GM18907 (cell line): ENCODE data around the gene NAB1.
"Not testable (repeated sequence)": the region's sequence is repeated elsewhere in the genome, so short reads cannot be mapped to it uniquely, and the experiment has no call there.

ENCODE experiments used
- ATAC-seq: cut with Tn5 transposase; IDR thresholded peaks from one replicate; pipeline ENCODE4 v1.9.1; 2021; ENCODE audit warnings: mild to moderate bottlenecking, moderate library complexity; ENCODE audit not compliant: unreplicated experiment

Gene NAB1, protein sequence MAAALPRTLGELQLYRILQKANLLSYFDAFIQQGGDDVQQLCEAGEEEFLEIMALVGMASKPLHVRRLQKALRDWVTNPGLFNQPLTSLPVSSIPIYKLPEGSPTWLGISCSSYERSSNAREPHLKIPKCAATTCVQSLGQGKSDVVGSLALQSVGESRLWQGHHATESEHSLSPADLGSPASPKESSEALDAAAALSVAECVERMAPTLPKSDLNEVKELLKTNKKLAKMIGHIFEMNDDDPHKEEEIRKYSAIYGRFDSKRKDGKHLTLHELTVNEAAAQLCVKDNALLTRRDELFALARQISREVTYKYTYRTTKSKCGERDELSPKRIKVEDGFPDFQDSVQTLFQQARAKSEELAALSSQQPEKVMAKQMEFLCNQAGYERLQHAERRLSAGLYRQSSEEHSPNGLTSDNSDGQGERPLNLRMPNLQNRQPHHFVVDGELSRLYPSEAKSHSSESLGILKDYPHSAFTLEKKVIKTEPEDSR

DNA sequence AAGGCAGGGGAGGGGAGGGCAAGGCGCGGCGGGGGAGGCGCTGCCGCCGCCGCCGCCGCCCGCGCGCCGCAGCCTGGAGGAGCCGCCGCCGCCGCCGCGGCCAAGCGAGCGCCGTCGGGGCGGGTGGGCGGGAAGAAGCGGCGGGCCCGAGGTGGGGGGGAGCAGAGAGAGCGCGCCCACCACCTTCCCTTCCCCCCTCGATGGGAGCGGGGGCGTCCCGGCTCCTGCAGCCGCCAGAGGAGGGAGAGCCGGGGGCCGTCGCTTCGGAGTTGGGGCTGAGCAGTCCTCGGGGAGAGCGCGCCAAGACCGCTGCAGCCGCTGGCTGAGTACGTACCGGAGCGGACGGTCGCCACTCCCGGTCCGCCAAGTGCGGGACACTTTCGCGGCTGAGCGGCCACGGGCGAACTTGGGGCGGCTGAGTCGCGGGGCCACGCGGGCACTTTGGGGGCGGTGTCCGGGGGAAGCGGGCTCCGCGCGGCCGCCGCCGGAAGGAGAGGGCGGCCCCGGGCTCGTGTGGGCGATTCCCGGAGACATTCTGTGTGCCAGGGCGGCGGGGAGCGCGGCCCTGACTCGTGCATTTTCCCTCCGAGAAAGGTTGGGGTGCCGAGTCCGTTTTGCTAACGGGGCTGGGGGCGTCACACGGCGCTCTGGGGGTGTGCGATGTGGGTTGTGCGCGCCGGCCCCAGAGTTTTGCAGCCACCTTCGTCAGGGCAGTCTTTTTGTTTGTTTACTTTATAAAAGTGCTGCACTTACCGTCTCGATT, at the start of gene NAB1:
Gene NAB1, plus strand, starts transcription at position 49 of the 763 bp plus-strand sequence. CDS start 10,094 bp downstream, outside the sequence.
- peak; percentile 57 for ATAC-seq

DNA sequence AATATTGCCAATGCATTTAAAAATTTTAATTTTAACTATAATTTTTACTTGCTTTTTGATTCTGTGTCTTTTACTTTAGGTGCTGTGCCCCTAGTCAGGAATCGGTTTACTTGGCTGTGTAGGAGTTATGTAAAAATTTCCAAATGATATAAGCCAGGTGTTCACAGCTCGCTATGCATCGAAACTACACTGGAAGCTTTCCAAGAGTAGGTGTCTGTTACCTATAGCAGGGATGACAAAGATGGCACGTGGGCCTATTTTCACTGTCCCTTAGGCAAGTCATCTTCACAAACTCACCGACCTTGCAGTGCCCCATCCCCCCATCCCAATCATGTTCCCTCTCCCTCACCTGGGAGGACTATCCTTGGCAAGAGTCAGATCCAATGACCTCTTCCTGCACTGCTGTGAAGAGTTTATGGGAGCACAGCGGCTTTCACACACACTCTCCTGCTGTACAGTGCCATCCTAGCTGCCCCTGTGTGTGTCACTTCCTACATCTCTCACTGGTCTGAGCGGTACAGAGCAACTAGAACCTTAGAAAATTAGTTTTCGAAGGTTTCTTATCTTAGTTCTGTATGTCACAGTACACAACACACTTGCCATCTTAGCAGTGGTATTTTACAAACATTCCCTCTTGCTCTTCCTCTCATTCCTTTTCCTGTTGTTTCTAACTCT, 49.2 kb upstream of the NAB1 start:
- ATAC-seq = no peak

DNA sequence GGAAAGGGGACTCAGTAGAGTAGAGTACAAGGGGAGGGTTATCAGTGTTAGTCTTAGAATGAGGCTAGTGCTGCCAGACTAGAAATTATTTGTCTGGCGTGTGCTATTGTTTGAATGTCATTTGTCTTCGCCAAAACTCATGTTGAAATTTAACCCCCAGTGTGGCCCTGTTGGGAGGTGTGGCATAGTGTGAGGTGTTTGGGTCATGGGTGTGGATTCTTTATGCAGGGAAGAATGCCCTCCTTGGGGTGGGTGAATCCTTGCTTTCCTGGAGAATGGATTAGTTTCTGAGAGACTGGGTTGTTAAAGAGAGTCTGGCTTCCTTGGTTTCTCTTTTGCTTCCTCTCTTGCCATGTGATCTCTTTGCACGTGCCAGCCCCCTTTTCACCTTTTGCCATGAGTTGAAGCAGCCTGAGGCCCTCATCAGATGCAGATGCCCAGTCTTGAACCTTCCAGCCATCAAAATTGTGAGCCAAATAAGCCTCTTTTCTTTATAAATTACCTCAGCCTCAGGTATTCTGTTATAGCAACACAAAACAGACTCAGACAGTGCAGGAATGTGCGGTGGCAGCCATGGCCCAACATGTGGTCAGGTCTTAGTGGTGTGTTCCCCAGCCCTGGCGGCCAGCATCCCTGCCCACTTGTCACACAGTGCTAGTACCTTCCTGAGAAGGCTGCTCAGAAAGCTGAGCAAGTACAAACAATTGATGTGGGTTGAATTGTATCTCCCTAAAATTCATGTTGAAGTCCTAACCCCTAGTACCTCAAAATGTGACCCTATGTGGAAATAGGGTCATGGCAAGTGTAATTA, 48.4 kb upstream of the NAB1 start:
- ATAC-seq = no peak

DNA sequence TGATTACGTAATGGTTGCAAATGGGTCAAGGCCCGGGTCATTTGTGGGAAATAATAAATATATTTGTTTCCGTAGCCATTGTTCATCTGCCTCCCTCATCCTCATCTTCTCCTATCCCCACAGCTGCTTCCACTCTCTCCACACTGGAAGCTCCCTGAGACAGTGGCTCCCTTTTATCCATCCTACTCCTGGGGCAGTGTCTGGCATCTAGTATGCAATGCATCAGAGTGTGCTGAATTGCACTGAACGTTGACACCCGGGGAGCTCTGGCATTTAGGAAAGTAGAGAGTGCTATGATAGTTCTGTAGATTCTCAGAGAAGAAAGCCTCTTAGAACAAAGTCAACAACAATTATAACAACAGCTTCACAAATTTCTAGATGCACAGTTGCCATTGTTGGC, 45.5 kb upstream of the NAB1 start:
- ATAC-seq = no peak

DNA sequence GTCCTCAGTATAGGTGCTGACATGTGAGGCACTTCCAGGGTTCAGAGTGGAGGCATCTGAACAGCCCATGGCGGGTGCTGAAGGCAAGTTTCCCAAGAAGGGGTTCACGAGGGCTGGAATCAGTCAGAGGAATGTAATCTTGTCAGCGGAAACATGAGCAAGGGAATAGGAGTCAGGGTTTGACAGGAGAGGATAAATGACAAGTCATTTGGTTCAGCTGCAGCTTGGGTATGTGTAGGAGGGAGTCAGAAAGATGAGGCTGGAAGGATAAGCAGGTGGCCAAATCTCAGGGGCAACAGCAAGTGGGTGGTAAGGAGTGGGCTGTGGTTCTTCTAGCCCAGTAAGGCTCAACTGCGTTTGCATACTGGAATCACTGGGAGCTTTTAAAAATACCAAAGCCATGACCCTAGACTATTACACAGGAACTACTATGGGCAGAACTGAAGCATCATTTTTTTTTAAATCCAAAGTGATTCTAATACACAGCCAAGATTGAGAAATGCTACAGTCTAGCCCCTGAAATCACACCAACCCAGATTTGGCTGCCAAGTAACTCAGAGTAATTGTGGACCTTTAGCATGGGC, 41.8 kb upstream of the NAB1 start:
- no peak for ATAC-seq

DNA sequence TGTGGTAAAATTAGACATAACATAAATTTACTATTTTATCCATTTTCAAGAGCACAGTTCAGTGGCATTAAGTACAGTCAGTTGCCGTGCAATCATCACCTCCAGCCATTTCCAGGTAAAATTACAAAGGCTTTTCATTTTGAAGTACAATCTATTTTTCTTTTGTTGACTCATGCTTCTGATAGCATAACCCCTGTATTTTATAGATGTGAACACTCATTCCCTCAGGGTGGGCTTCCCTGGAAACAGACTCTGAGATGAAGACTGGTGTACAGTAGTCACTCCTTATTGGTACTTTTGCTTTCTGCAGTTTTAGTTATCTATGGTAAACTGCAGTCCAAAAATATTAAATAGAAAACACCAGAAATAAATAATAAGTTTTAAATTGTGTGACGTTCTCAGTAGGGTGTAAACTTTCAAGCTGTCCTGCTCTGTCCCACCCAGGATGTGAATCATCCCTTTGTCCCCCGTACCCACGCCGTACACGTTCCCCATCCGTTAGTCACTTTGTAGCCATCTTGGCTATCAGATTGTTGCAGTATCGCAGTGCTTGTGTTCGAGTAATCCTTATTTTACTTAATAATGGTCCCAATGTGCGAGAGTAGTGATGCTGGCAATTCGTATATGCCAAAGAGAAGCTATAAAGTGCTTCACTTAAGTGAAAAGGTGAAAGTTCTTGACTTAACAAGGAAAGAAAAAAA, 41.1 kb upstream of the NAB1 start:
- no peak for ATAC-seq

DNA sequence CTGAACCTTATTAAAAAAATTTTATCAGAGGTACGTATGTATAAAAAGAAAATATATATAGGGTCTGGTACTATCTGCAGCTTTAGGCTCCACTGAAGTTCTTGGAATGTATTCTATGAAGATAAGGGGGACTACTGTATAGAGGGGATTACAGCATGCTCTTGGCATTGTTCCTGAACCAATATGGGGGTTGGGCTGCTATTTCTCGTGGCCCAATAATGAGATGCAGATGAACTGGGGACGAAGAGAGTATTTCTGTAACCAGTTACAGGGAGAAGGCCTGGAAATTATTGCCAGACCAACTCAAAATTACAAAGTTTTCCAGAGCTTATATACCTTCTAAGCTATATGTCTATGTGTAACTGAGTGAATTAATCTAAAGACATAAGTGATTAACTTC, 40.0 kb upstream of the NAB1 start:
- ATAC-seq = not testable (repeated sequence)

DNA sequence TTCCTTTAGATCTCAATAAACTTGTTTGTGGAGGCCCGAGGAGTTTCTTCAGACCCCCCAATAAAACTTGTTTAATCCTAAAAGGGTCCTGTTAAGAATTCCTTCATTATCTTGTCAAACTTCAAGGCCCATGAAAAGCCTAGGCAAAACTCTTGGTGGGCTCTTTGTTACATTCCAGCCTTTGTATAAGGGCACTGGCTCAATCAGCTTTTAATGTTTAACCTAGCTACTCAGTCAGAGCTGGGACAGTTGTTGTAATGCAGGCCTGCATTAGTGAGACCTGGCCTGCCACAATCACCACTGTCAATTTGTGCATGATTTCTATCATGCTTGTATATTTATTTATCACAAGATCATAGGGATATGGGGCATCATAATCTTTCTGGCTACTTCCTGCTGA, 39.5 kb upstream of the NAB1 start:
- ATAC-seq = not testable (repeated sequence)

DNA sequence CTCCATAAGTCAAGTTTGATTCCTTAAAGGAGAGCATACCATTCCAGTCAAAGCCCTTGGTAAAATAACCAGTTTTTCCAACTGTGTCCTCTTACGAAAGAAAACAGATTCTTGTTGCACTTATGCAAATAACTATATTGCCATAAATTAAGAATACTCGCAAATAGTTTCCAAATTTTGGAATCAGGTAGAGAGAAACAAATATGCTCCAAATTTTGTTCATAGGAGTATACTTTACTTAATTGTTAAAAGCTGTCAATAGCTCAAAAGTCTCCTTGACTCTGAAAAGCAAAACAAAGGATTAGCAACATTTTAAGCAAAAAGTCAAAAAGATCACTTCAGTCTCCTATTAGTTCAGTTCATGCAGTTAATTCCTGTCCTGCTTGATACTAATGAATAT, 38.4 kb upstream of the NAB1 start:
- ATAC-seq = not testable (repeated sequence)

DNA sequence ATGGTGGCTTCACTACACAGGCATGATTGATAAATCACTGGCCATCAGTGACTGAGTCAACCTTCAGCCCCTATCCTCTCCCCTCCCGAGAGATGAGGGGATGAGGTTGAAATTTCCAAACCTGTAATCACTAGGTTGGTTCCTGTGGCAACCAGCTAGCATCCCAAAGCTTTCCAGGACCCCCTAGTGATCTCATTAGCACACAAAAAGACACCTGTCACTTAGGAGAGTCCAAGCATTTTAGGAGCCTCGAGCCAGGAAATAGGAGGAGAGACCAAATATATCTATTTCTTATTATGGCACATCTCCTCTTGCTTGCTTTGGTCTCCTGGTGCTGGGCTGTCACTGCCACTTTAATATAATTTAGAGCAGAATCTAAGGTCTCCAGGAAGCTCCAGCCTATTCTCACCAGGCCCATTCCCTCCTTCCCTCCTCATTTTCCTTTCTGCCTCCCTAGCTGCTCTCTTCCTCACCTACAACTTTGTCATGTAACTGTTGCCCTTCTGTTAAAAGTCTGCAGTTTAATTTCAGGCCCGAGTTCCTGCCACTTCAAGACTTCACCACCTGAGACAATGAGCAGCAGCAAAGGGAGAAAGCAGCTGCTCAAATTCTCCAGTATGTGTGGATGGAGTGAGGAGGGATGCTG, 33.2 kb upstream of the NAB1 start:
- ATAC-seq = no peak

DNA sequence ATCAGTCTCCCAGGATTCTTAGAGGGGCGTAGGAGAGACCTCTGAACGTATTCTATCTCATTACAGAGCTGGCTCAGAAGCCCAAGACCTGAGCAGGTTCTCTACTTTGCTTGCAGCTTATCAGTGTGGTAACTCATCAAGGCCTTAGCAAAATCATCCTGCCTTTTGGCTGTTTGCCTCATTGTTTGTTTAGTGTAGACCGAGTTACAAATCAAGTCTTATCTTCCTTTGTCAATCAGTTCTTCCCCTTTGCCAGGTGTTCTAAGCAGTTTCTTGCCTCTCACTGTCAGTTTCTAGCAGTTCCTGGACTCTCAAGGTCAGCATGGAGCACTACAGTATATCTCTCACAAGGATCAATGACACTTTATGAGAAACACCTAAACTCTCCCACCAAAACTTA, 30.9 kb upstream of the NAB1 start:
- ATAC-seq = no peak

DNA sequence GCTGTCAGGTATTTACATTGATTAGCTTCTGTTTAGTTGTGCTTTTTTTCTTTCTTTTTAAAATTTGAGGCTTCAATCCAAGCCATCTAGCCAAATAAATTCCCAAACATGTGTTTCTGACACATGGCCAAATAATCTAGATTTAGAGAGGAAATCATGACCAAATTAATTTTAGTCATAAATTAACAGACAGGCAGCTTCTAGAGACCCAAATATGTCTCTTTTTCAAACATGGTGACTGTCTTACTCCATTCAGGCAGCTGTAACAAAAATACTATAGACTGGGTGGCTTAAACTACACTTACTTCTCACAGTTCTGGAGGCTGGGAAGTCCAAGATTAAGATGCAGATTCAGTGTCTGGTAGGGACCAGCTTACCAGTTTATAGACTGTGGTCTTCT, 23.2 kb upstream of the NAB1 start:
- ATAC-seq = no peak

DNA sequence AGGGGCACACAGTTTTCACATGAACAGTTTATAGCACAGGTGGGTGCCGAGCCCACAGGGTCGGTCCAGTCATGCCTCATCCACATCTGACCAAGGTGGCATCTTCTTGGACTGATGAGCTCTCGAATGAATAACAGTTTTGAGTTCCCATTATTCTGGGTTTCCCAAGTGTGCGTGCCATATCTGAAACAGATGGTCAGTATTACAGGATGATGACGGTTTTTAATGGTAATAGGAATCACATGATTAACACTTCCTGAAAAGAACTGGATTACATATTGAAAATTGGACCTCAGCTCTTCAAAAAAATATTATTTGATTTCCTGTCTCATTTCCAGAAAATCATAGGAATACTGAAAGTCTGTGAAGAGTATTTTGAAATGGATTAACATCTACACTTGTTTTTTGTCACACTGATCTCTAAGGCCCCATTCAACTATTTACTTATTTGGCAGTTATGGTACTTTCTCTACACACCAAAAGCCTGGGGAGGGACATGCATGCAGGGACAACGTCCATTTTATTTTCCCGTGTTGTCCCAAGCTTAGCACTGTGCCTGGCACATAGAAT, 22.2 kb upstream of the NAB1 start:
- ATAC-seq = no peak

DNA sequence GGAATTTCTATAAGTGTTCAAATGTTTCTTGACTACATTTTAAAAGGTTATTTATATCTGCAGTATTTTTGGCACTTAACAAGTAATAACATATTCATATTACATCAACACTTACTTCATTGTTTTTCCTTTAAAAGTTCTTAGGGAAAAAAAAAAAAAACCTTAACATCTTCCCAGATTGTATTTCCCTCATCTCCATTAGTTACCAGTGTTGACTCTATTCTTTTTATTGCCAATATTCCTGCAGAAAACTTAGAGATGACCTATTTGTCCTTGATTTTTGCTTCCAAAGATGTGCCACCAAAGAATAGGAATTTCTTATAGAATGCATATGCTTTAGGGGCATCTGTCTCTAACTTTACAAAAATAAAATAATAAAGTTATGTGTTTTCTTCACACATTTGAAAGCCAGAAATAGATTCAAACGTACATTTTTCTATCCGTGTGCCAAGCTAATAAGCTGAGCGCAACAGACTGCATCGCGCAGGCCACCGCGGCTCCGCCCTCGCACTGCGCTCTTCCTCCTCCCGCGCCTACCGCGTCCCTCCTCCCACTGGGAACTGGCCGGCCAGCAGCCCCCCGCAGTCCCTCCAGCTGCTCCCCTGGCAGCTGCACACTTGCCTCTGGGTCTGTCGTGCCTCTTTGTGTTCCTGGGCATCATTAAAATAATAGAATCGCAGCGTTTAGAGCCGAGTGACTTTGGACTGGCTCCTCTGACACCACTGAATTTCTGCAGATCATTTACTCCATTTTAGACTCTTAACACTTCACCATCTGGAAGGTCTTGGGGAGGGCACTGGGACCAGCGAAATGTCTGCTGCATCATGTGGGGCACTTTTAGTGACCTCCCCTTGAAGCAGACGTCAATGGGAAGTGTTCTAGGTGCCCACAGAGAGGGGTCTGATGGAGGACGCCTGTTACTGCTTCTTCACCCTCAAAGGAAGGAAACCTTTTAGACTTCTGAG, 21.2 kb upstream of the NAB1 start:
- ATAC-seq = peak; percentile 94

DNA sequence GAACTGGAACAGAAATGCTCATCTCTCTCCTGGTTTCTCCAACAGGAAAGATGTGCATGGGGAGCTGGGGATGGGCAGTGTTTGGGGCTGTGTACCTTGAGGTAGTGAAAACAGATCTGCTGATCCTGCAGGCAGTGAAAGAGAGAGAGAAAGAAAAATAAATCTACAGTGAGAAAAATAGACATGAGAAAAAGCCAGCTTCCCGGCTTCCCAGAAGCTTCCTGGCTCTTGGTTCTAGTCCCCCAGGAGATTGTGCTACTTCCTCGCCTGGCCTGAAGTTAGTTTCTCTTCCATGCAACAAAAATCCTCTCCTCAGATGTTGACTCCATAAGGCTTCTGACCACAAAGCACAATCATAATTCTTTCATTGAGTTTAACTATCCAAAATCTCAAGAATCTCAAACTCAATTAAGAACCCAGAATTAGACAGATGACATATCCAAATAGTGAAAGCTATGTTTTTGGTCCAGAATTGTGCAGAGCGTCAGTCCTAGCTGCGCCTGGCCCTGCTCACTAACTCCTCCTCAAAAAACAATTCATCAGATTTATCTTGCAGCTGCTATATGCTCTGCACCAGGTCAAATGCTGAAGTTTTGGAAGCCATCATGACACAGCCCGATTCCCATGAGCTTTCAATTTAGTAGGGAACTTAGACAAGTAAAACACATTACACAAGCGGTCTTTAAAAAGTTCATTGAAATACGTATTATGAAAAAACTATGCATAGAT, 20.1 kb upstream of the NAB1 start:
- ATAC-seq = no peak

DNA sequence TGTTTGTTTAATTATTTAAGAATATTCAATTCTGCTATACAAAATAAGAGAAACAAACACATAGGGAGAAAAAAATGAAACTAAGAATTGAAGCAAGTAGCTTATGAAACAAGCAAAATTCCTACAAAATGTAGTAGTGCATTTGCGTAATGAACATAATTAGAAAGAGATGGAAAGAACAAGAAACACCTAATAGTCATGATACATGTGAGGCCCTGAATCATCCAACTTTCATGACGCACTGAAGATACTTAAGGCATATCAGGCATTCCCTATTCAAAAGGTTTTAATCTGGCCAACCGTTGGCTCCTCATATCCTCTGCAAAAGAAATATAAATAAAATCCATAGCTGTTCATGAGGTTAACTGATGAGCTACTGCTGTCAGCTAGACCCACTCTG, 14.5 kb upstream of the NAB1 start:
- no peak for ATAC-seq

DNA sequence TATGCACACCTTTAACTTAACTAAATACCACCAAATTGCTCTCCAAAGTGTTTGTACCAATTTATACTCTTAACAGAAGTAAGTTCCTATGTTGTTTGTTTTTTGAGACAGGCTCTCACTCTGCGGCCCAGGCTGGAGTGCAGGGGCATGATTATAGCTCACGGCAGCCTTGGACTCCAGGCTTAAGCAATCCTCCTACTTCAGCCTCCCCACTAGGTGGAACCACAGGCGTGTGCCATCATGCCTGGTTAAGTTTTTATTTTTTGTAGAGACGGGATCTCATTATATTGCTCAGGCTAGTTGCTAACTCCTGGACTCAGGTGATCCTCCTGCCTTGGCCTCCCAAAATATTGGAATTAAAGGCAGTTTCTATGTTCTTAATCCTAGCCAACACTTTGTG, 13.1 kb upstream of the NAB1 start:
- ATAC-seq = no peak
